Hindlimb muscle (tissue), 1 donor: ENCODE results near the gene MCF2L2. TPM values are rescaled to one million over a fixed set of nuclear protein-coding genes. Genes with fewer than 3 reads are reported as not detected.
"Not testable (repeated sequence)": the region's sequence is repeated elsewhere in the genome, so short reads cannot be mapped to it uniquely, and the experiment has no call there.

Experiments
- DNase-seq: peaks from one replicate; pipeline ENCODE4 v3.0.0-alpha.2; 2013
- polyA plus RNA-seq: library from polyadenylated mRNA; unstranded; fragments of 120-200 nt; gene quantifications from one replicate; pipeline ENCODE4 v1.2.1, GENCODE V29; 2013; ENCODE audit not compliant: insufficient read length

Gene MCF2L2
- polyA plus RNA-seq: 0.21 TPM

- DNase-seq: peak; percentile 13
These were observed at the start of gene MCF2L2 for GRCh38 chr3:183428447-183429211. TSS of gene MCF2L2 (minus strand) at chr3:183428619. CDS start at chr3:183427977, 642 bp downstream.

GRCh38 chr3:183477801-183478456, 49.5 kb upstream of the MCF2L2 start:
- DNase-seq: no peak

DNA sequence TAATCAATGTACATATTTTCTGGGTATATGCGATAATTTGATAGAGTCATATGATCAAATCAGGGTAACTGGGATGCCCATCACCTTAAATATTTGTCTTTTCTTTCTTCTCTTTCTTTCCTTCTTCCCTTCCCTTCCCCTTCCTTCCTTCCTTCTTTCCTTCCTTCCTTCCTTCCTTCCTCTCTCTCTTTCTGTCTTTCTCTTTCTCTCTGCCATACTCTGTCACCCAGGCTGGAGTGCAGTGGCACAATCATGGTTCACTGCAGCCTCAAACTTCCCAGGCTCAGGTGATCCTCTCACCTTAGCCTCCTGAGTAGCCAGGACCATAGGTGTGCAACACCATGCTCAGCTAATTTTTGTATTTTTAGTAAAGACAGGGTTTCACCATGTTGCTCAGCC, 47.3 kb upstream of the MCF2L2 start:
- DNase-seq: not testable (repeated sequence)

DNA sequence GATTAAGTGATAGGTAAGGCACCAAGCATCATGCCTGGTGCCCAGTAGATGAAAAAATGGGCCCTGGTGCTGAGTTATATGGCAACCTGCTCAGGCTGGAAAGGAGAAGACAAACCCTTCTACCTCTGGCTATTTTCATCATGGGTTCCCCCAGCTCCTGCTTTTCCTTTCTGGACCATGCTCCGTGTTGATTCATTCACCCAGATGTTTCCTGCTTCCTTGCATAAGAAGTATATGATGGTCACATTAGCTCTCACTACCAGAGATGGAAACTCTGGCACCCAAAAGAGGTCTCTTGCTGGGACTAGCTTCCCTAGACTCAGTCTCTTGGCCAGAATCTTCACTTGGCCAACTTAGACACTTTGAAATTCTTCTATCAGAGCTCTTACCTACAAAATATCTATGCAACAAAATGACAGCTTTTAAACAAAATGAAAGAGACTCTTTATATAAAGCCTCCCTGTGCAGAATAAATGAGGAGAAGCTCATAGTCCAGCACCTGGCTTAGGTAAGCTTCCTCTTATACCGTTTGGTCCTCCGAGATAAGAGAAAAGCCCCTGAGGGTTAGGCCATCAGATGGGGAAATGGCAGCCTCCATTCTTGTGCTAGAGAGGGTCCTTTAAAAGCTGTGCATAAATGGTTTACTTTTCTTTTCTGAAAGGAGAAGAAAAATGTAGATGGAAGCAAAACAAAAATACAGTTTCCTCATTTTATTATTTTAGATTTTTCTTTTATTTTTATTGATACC, 46.8 kb upstream of the MCF2L2 start:
- no peak for DNase-seq

GRCh38 chr3:183473969-183474368, 45.5 kb upstream of the MCF2L2 start:
- no peak for DNase-seq

DNA sequence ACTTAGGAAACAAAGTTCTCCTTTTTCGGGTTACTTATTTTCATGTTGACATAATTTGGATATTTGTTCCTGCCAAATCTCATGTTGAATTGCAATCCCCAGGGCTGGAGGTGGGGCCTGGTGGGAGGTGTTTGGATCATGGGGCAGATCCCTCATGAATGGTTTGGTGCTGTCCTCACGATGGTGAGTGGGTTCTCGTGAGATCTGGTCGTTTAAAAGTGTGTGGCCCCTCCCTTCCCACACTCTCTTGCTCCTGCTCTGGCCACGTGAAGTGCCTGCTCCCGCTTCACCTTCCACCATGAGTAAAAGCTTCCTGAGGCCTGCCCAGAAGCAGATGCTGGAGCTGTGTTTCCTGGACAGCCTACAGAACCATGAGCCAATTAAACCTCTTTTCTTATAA, 43.7 kb upstream of the MCF2L2 start:
- DNase-seq: no peak

- DNase-seq: no peak
These were observed 40.0 kb upstream of the MCF2L2 start for GRCh38 chr3:183468424-183468823.

- DNase-seq: no peak
These were observed 38.2 kb upstream of the MCF2L2 start for GRCh38 chr3:183466575-183466974.

DNA sequence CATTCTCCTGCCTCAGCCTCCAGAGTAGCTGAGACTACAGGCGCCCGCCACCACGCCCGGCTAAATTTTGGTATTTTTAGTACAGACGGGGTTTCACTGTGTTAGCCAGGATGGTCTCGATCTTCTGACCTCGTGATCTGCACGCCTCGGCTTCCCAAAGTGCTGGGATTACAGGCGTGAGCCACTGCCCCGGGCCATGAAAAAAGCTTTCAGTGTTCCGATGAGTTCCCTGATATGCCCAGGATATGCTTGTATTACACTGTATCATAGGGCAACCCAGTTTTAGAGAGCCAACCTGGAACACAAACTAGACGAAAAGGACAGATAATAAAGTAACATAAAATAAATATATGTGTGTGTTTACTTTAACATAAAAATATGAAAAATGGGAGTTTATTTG, 37.3 kb upstream of the MCF2L2 start:
- DNase-seq: not testable (repeated sequence)

DNA sequence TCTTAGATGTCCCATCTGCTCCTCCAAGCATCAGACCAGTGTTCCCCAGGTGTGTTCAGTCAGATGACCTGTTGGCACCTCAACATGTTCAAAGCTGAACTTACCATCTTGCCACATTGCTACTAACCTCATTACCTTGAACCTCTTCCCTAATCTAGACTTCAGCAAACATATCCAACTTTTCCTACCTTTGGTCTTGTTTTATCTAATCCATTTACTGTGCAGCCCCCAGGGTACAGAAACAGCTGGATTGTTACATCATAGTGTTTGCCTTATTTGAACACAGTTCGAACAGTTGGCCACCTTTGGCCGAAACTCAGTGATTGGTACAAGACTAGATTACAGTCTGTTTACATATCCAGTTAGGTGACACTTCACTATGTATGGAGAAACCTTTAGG, 36.1 kb upstream of the MCF2L2 start:
- DNase-seq: no peak

- no peak for DNase-seq
These were observed 31.9 kb upstream of the MCF2L2 start for GRCh38 chr3:183460081-183461055.

GRCh38 chr3:183455089-183455488, 26.7 kb upstream of the MCF2L2 start:
- no peak for DNase-seq

DNA sequence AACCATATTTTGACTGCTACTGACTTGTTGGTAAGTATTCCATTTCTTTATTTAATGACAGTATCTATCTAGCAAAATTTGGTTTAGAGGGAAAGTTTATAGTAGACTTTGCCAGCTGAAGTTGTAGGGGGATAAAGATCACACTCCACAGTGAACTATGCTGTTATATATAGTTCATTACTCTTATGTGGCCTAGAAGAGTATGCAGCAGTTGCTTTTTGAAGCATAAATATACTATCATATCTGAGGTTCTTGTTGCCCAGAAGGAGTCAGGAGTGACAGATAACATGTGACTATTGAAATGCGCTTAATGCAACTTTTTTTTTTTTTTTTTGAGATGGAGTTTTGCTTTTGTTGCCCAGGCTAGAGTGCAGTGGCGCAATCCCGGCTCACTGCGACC, 25.6 kb upstream of the MCF2L2 start:
- no peak for DNase-seq

GRCh38 chr3:183449791-183450190, 21.4 kb upstream of the MCF2L2 start:
- no peak for DNase-seq

DNA sequence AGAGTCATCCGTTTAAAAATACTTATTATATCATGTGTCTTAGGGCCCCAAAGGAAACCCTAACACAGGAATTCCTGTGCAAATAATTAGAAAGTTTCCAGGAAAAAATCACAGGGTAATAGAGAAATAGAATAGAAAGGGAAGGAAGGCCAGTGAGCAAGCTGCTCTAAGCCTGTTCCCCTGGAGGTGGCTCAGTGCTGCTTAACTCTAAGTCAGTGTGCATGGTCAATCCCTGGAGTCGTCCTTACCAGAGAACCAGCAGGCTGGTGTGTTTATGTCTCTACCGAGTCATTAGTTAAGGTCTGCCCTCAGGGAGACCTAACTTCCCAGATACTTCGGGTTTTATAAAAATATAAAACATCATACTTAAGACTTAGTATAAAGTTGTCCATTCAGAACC, 21.0 kb upstream of the MCF2L2 start:
- DNase-seq: no peak

GRCh38 chr3:183448369-183449128, 20.1 kb upstream of the MCF2L2 start:
- DNase-seq: no peak

- DNase-seq: peak; percentile 83
These were observed 19.0 kb upstream of the MCF2L2 start for GRCh38 chr3:183447206-183448001.

DNA sequence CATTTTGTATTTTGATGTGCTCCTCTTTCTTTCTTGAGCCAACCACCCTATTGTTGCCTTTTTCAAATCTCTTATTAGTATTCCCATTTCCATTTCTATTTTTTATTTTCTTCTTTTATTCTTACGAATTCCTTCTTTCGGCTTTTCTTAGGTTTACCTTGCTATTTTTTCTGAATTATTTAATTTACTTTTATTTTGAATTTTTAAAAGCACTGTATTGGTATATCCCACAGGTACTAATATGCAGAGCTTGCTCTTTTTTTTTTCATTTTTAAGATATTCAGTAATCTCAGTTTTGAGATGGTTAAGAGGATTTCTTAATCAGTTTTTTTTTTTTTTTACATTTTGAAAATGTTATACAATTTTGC, 18.4 kb upstream of the MCF2L2 start:
- DNase-seq: no peak

- DNase-seq: no peak
These were observed 16.3 kb upstream of the MCF2L2 start for GRCh38 chr3:183444748-183445147.
